Ovary (tissue), 9 donors: ENCODE results near the gene ZBBX. TPM values are rescaled to one million over a fixed set of nuclear protein-coding genes. Genes with fewer than 3 reads are reported as not detected.

ENCODE experiments used
- DNase-seq, 5 donors: peaks; one replicate each; pipeline ENCODE4 v3.0.0-alpha.2; 2019 to 2020
- H3K27ac ChIP-seq, 2 donors: fragments of 200-600 bp; one replicate each; pipeline versions ENCODE4 v1.5.1 to v1.8.0; 2019 to 2022
- H3K27me3 ChIP-seq: fragments of 200-600 bp; one replicate; pipeline ENCODE4 v1.8.0; 2022
- H3K36me3 ChIP-seq: fragments of 200-600 bp; sonication (generic); one replicate; pipeline ENCODE4 v1.5.1; 2019
- H3K4me1 ChIP-seq: one replicate; pipeline ENCODE4 v1.8.1; 2013; ENCODE audit warnings: mild to moderate bottlenecking, moderate library complexity; ENCODE audit not compliant: insufficient read depth
- H3K4me3 ChIP-seq: fragments of 200-600 bp; sonication (generic); one replicate; pipeline ENCODE4 v1.5.1; 2017
- H3K9me3 ChIP-seq, 2 donors: fragments of 200-600 bp in 1 of 2; sonication (generic) in 1 of 2; one replicate each; pipeline versions ENCODE4 v1.5.1 to v1.8.1; 2013 to 2019; ENCODE audit warnings: mild to moderate bottlenecking in 1 of 2, moderate library complexity in 1 of 2
- CTCF ChIP-seq, 3 donors: fragments of 450-650 bp in 2 of 3; fragments of 200-600 bp in 1 of 3; IDR thresholded peaks; one replicate each; pipeline versions ENCODE4 v1.5.1 to v1.8.0; 2016 to 2022; ENCODE audit warnings: antibody characterized with exemption in 3 of 3, mild to moderate bottlenecking in 1 of 3
- EP300 ChIP-seq: sonication (generic); formaldehyde crosslinking; IDR thresholded peaks from one replicate; pipeline ENCODE4 v1.6.1; 2017; ENCODE audit warnings: antibody characterized with exemption
- POLR2A ChIP-seq: fragments of 450-650 bp; IDR thresholded peaks from one replicate; pipeline ENCODE4 v1.6.1; 2017; ENCODE audit warnings: antibody characterized with exemption, mild to moderate bottlenecking, moderate library complexity
- WGBS, 3 donors: extraction: QIAGEN DNeasy Blood & Tissue Kit in 1 of 3; methylation state at CpG; one replicate each; pipeline versions ENCODE4 v1.1.5 to v1.1.7; 2013 to 2017; 5-methylcytosine and 5-hydroxymethylcytosine counted together
- intact Hi-C, 4 donors: fragments of 100-400 bp; cut with DNase I; formaldehyde crosslinking; loops; one replicate each; pipeline versions ENCODE4 v1.11.0 to v1.15.1; 2022 to 2023
- polyA plus RNA-seq, 2 donors: library from polyadenylated mRNA; stranded (reverse); fragments of 200-250 nt in 1 of 2; fragments of 350-450 nt in 1 of 2; fragmentation: Illumina TruSeq in 1 of 2; extraction: RNeasy Lipid Tissue Mini Kit (QIAGEN cat#74804) in 1 of 2; gene quantifications; one replicate each; pipeline ENCODE4 v1.2.3, GENCODE V29; 2013 to 2014
- total RNA-seq, 7 donors: library from RNA; depleted of rRNA in 2 of 7; stranded (reverse); fragments of >200 nt in 2 of 7; fragmentation: NEBNext Ultra II Directional in 3 of 7; extraction: Animal tissue kit (Norgen Biotek cat#: 25700) in 3 of 7; gene quantifications; one replicate each; pipeline versions ENCODE4 v1.1.0 to v1.2.4, GENCODE V29; 2016 to 2023
- donor health status: DM: no; HTN: no; CAD: no; lungs with moderate emphysema.
- donor health status: DM: no; HTN: no; CAD: no.
- donor health status: Bipolar disorder and iron deficiency.
- donor health status: DM: yes; HTN: yes; CAD: no.
- donor health status: DM: no; HTN: no; CAD: no.
- donor health status: DM: yes; HTN: yes; CAD: no.

ZBBX gene
- total and polyA plus RNA-seq, 9 donors, result 0.18 to 38.9 (median 0.97) TPM; not detected in 2

DNA sequence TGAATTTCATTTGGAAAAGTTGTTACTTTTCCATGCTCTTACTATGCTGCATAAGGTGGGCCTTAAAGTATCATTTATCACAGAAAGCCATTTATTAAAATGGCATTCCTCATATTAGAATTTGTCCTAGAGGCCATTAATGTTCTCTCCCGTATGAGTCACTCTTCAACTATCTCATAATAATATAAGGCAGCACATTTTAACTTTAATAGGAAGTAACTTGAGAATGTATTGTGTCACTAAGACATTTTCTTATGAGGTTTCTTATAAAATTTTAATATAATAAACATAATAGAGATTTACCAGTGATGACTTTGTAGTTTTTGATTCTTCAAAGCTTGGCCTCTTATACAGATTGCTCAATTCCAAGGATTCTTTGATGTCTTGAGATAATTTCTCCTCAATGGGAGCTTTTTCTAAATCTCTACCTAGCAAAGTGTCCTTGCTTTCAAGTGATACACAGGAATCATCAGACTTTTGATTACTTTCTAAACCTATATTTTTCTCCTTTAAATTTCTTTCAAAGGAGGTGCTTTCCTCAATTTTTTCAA lies 74.7 kb downstream of the ZBBX start:
- TF ChIP-seq CTCF (IDR thresholded peaks at IDR 0.05), result no peak
- no peak for TF ChIP-seq POLR2A
- no peak for TF ChIP-seq EP300
- no peaks in the 10 kb centered on the region for H3K27me3 ChIP-seq
- no peak overlapping the region for H3K4me3 ChIP-seq
- no peaks in the 10 kb centered on the region for H3K36me3 ChIP-seq
- H3K9me3 ChIP-seq, result no peaks in the 10 kb centered on the region
- DNase-seq, result no peak
- H3K27ac ChIP-seq, result no peak overlapping the region
- intact Hi-C loops, result no loop called here
- H3K4me1 ChIP-seq, result no peaks in the 10 kb centered on the region
- 0% methylated on average over 1 of the region's 1 CpG for WGBS, 3 donors

- Histone ChIP-seq H3K4me3 (no peak overlapping the region), H3K4me1 (no peaks in the 10 kb centered on the region), H3K36me3 (no peaks in the 10 kb centered on the region), H3K27me3 (no peaks in the 10 kb centered on the region), H3K9me3 (no peaks in the 10 kb centered on the region), H3K27ac (no peak overlapping the region)
- WGBS, 3 donors, result 10 to 42% (median 14%) methylated on average over 3 of the region's 3 CpGs
- TF ChIP-seq POLR2A, result no peak
- no peak for TF ChIP-seq CTCF (IDR thresholded peaks at IDR 0.05)
- TF ChIP-seq EP300, result no peak
- intact Hi-C loops, result no loop called here
- no peak for DNase-seq
Observed at GRCh38 chr3:167304077-167304476, 76.0 kb downstream of the ZBBX start.

- Histone ChIP-seq H3K9me3 (no peaks in the 10 kb centered on the region), H3K36me3 (no peaks in the 10 kb centered on the region), H3K4me1 (no peaks in the 10 kb centered on the region), H3K27me3 (no peaks in the 10 kb centered on the region), H3K27ac (no peak overlapping the region), H3K4me3 (no peak overlapping the region)
- 22 to 26% (median 26%) methylated on average over 2 of the region's 2 CpGs for WGBS, 3 donors
- intact Hi-C loops, result no loop called here
- no peak for TF ChIP-seq EP300
- no peak for TF ChIP-seq CTCF (IDR thresholded peaks at IDR 0.05)
- no peak for DNase-seq
Observed at GRCh38 chr3:167302678-167303077, 77.4 kb downstream of the ZBBX start.

DNA sequence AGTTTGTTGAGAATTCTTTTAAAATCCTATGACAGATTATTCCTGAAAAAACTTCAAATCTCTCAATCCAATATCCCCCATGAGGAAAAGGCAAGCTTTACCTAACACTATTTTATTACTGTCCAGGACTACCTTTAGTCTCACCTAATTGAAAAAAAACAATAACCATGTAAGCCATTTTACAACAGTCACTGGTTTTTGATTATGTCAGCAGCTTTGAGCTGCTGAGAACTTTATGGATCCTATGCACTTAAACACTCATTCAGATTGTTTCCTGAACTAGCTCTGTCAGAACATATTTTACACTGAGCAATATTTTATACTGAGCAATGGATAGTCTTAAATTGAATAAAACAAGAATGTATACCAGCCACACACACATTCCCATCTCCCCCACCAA lies 79.9 kb downstream of the ZBBX start:
- no peak overlapping the region for H3K27ac ChIP-seq
- no peaks in the 10 kb centered on the region for H3K36me3 ChIP-seq
- H3K27me3 ChIP-seq, result no peaks in the 10 kb centered on the region
- no peaks in the 10 kb centered on the region for H3K4me1 ChIP-seq
- intact Hi-C loops, result no loop called here
- DNase-seq, result no peak
- H3K9me3 ChIP-seq, result no peaks in the 10 kb centered on the region
- no peak overlapping the region for H3K4me3 ChIP-seq
- TF ChIP-seq CTCF (IDR thresholded peaks at IDR 0.05), result no peak
- TF ChIP-seq POLR2A, result no peak
- TF ChIP-seq EP300, result no peak
